NCI-H82 (cell line): Measurements from ENCODE around the gene CRK.
A peak's percentile ranks its signal among the peaks of the same experiment; 100 is the strongest.
"Not testable (repeated sequence)": the region's sequence is repeated elsewhere in the genome, so short reads cannot be mapped to it uniquely, and the experiment has no call there.

Source experiments
- DNase-seq: peaks from one replicate; lab custom pipeline; 2025; lab: John Stamatoyannopoulos, UW

Gene CRK

GRCh38 chr17:1423456-1424135 lies 32.4 kb downstream of the CRK start:
- DNase-seq = no peak

- no peak for DNase-seq
These were observed 33.1 kb downstream of the CRK start for GRCh38 chr17:1422885-1423284.

- peak; percentile 72 for DNase-seq
These were observed 34.6 kb downstream of the CRK start for GRCh38 chr17:1421470-1421869.

DNA sequence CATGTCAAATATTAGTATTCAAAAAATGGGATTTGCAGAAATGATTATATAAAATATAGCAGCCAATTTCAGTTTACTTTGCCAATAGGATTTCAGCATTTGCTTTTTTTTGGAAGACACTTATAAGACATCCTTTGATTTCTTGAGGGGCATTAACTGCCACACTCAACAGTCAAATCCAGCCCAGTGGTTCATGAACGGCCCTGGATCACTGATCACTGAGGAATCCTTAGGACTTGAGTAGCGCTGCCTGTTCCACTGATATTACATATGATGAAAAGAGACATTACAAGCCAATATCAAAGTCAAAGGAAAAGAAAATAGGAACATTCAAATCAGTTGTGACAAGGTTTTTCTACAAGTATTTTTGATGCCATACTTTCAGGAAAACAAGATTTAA lies 35.1 kb downstream of the CRK start:
- DNase-seq = peak; percentile 46

GRCh38 chr17:1420163-1420562 lies 35.9 kb downstream of the CRK start:
- peak; percentile 95 for DNase-seq

- DNase-seq = not testable (repeated sequence)
These were observed 37.6 kb downstream of the CRK start for GRCh38 chr17:1418476-1418875.

GRCh38 chr17:1416414-1416813 lies 39.6 kb downstream of the CRK start:
- DNase-seq = no peak

DNA sequence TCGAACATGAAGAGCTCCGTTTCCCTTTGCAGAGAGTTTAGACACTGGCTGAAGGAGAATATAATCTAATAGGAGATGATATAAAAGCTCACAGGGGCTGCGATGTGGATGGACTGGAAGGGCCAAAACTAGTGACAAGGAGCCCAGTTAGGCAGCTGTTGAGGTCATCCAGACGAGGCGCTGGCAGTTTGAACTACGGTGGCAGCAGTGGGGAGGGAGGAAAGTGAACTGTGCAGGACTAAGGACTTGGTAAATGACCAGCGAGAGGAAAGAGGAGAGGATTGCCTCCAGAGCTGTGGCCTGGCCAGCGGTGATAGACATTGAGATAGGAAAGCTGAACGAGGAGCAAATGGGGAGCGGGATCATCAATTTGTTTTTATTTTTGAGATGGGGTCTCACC lies 41.4 kb downstream of the CRK start:
- no peak for DNase-seq

DNA sequence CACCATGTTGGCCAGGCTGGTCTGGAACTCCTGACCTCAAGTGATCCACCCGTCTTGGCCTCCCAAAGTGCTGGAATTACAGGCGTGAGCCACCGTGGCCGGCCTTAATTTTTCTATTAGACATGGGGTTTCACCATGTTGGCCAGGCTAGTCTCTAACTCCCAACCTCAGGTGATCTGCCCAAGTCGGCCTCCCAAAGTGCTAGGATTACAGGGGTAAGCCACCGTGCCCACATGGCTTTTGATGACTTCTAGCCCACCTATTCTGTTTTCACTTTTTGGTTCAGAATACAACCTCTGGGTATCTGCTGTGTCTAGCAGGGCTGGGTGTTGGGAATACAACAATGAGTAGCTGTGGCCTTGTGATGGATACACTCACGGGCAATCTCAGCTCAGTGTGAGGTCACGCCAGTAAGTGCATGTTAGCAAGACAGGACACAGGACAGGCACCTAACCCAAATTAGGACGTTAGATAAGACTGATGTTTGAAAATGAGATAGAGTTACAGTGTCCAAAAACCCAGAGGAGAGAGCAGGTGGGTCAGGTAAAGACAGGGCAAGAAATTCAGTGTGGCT lies 41.9 kb downstream of the CRK start:
- no peak for DNase-seq

DNA sequence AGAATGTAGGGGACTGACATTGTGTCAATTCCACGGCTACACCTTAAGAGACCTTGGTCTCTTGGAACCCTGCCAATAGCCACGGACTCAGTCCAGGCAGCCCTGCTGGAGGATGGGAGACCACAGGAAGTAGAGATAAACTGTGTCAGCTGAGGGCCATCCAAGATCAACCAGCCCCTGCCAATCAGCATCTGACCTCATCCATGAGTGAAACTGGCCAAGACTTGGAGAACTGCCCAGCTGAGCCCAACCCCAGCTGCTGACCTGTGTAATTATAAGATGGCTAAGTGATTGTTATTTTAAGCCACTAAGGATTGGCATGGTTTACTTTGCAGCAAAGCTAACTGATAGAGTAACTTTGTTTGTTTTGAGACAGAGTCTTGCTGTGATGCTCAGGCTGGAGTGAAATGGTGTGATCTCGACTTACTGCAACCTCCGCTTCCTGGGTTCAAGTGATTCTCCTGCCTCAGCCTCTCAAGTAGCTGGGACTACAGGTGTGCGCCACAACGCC lies 42.7 kb downstream of the CRK start:
- DNase-seq = peak; percentile 43

DNA sequence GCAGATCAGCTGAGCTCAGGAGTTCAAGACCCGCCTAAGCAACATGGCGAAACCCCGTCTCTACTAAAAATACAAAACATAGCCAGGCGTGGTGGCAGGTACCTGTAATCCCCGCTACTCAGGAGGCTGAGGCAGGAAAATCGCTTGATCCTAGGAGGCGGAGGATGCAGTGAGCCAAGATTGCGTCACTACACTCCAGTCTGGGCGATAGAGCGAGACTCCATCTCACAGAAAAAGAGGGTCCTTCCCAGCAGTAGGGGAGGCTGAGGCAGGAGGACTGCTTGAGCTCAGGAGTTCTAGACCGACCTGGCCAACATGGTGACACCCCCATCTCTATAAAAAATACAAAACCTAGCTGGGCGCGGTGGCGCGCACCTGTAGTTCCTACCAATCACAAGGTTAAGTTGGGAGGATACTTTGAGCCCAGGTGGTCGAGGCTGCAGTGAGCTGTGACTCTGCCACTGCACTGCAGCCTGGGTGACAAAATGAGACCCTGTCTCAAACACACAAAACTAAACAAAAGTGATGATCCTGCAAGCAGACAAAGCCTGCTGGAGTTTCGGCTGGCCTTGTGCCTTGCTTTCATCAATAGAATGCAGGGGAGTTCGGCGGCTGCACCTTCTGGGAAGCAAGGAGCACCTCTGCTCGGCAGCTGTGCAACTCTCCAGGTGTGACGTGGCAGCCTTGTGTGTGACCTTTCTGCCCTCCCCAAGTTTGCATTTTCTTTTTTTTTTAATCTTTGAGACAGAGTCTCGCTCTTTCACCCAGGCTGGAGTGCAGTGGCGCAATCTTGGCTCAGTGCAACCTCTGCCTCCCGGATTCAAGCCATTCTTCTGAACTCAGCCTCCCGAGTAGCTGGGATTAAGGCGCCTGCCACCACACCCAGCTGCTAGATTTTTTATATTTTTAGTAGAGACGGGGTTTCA lies 43.6 kb downstream of the CRK start:
- no peak for DNase-seq

GRCh38 chr17:1402262-1402586 lies 53.8 kb downstream of the CRK start:
- no peak for DNase-seq

DNA sequence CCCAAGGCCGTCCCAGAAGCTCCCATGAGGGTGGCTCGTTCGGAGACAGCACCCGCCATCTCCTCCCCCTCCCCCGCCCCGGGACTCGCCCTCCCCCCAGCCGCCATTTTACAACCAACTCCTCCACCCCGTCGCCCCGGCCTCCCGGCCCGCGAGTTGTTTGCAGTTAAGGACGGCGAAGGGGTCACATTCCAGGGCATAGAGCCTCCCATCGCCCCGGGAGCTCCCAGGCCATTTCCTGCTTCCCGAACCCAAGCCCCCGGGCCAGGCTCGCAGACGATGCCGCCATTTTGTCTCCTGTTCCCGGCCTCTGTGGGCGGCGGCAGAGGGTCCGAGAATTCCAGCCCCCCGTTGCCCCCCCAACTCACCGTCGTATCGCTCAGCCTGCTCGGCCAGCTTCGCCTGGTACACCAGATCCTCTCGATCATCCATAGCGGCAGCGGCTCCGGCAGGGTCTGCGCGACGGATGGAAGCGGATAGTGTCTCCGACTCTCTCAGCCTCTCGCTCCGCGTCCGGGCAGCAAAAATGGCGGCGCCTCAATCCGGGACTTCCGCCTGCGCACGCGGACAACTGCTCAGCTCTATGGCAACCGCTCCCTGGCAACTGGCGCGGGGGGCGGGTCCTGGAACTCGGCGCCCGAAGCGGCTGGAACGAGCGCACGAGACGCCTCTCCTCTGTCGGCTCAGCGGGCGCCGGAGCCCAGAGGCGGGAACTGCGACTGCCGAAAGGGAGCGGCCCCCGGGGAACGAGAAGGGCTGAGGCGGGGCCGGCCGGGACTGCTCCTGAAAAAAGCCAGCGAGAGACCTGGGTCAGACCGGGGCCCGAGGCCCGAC lies 56.1 kb downstream of the CRK start, which contains the start of gene YWHAE:
TSS of gene YWHAE (minus strand) at position 544 of the 834 bp plus-strand sequence. CDS start at position 432, 112 bp downstream.
- peak; percentile 99 for DNase-seq

- DNase-seq = peak; percentile 62
These were observed 56.9 kb downstream of the CRK start for GRCh38 chr17:1398931-1399678.

- DNase-seq = peak; percentile 42
These were observed 58.0 kb downstream of the CRK start for GRCh38 chr17:1398028-1398427.

- DNase-seq = not testable (repeated sequence)
These were observed 60.0 kb downstream of the CRK start for GRCh38 chr17:1395876-1396665.

- no peak for DNase-seq
These were observed 64.5 kb downstream of the CRK start for GRCh38 chr17:1391577-1391976.

GRCh38 chr17:1390432-1391367 lies 65.3 kb downstream of the CRK start:
- DNase-seq = no peak
